Activated CD4-positive, alpha-beta T cell treated with anti-CD3 and anti-CD28 coated beads, Interleukin-2, amount 10 ng/mL, durations not matched to agents 7 days and 5 days (primary cell): ENCODE data around the gene FHIP2A. TPM values are rescaled to one million over a fixed set of nuclear protein-coding genes. Genes with fewer than 3 reads are reported as not detected.
"Not testable (repeated sequence)": the region's sequence is repeated elsewhere in the genome, so short reads cannot be mapped to it uniquely, and the experiment has no call there.

Source experiments
- CTCF ChIA-PET: fragments of 350-600 bp; sonication (Branson Sonifier 250); formaldehyde crosslinking; loops from one replicate; lab custom pipeline; 2021; ENCODE audit warnings: antibody characterized with exemption; lab: Charles Lee
- POLR2A ChIA-PET: fragments of 350-600 bp; sonication (Branson Sonifier 250); formaldehyde crosslinking; loops from one replicate; lab custom pipeline; 2021; ENCODE audit warnings: antibody characterized with exemption; lab: Charles Lee
- DNase-seq: peaks from one replicate; pipeline ENCODE4 v3.0.0-alpha.2; 2020
- H3K27ac Mint-ChIP-seq: one replicate; pipeline ENCODE4 v1.8.0; 2021; ENCODE audit warnings: mild to moderate bottlenecking, moderate library complexity, mixed read lengths
- H3K27me3 Mint-ChIP-seq: one replicate; pipeline ENCODE4 v1.8.0; 2021; ENCODE audit warnings: mixed read lengths
- H3K36me3 Mint-ChIP-seq: one replicate; pipeline ENCODE4 v1.8.0; 2021; ENCODE audit warnings: low read depth, mixed read lengths
- H3K4me1 Mint-ChIP-seq: one replicate; pipeline ENCODE4 v1.8.0; 2021; ENCODE audit warnings: mixed read lengths
- H3K4me3 Mint-ChIP-seq: one replicate; pipeline ENCODE4 v1.8.0; 2021; ENCODE audit warnings: mild to moderate bottlenecking, moderate library complexity, mixed read lengths
- H3K9me3 Mint-ChIP-seq: one replicate; pipeline ENCODE4 v1.8.0; 2021; ENCODE audit warnings: mixed read lengths
- total RNA-seq, 2 experiments: library from RNA; stranded (reverse); gene quantifications; one replicate each; pipeline ENCODE4 v1.2.3, GENCODE V29; 2021

The FHIP2A gene
- total RNA-seq, 2 experiments from 2014 or later: 23.3 to 34.2 TPM

- peaks cover 58% of the 10 kb centered on the region for H3K36me3 Mint-ChIP-seq
- POLR2A ChIA-PET: no interaction called here
- no peaks in the 10 kb centered on the region for H3K9me3 Mint-ChIP-seq
- CTCF ChIA-PET: no interaction called here
- no peaks in the 10 kb centered on the region for H3K27me3 Mint-ChIP-seq
- no peak for DNase-seq
- no peak overlapping the region for H3K4me3 Mint-ChIP-seq
- no peak overlapping the region for H3K27ac Mint-ChIP-seq
- H3K4me1 Mint-ChIP-seq: peaks cover 2% of the 10 kb centered on the region
Measured at GRCh38 chr10:114850126-114850525, 28.5 kb downstream of the FHIP2A start.

GRCh38 chr10:114851336-114851735 lies 29.8 kb downstream of the FHIP2A start:
- peaks cover 11% of the 10 kb centered on the region for H3K4me1 Mint-ChIP-seq
- H3K27ac Mint-ChIP-seq: no peak overlapping the region
- no peak overlapping the region for H3K4me3 Mint-ChIP-seq
- POLR2A ChIA-PET: no interaction called here
- CTCF ChIA-PET: no interaction called here
- no peak for DNase-seq
- H3K27me3 Mint-ChIP-seq: no peaks in the 10 kb centered on the region
- H3K9me3 Mint-ChIP-seq: no peaks in the 10 kb centered on the region
- peaks cover 63% of the 10 kb centered on the region for H3K36me3 Mint-ChIP-seq

- Mint-ChIP-seq H3K9me3 (no peaks in the 10 kb centered on the region), H3K27me3 (no peaks in the 10 kb centered on the region), H3K4me1 (peaks cover 18% of the 10 kb centered on the region), H3K4me3 (no peak overlapping the region), H3K27ac (no peak overlapping the region), H3K36me3 (peaks cover 61% of the 10 kb centered on the region)
- DNase-seq: no peak
- CTCF ChIA-PET: no interaction called here
- POLR2A ChIA-PET: no interaction called here
Measured at GRCh38 chr10:114852197-114852596, 30.6 kb downstream of the FHIP2A start.

GRCh38 chr10:114854906-114855305 lies 33.3 kb downstream of the FHIP2A start:
- H3K27ac Mint-ChIP-seq: no peak overlapping the region
- H3K4me3 Mint-ChIP-seq: no peak overlapping the region
- H3K27me3 Mint-ChIP-seq: no peaks in the 10 kb centered on the region
- ChIA-PET POLR2A (no interaction called here), CTCF (interaction anchor here (0.6 kb wide), 1 partner anchor 52 kb away, joined by 3 read pairs; no protein-coding TSS in a partner anchor)
- H3K9me3 Mint-ChIP-seq: no peaks in the 10 kb centered on the region
- peaks cover 55% of the 10 kb centered on the region for H3K36me3 Mint-ChIP-seq
- no peak for DNase-seq
- H3K4me1 Mint-ChIP-seq: peaks cover 21% of the 10 kb centered on the region

- no peak overlapping the region for H3K4me3 Mint-ChIP-seq
- DNase-seq: no peak
- CTCF ChIA-PET: interaction anchor here (0.8 kb wide), 1 partner anchor 19 kb away, joined by 3 read pairs; no protein-coding TSS in a partner anchor
- no peaks in the 10 kb centered on the region for H3K27me3 Mint-ChIP-seq
- H3K36me3 Mint-ChIP-seq: peaks cover 52% of the 10 kb centered on the region
- POLR2A ChIA-PET: no interaction called here
- H3K27ac Mint-ChIP-seq: peak overlapping the region; percentile 84
- peaks cover 21% of the 10 kb centered on the region for H3K4me1 Mint-ChIP-seq
- no peaks in the 10 kb centered on the region for H3K9me3 Mint-ChIP-seq
Measured at GRCh38 chr10:114855776-114856543, 34.4 kb downstream of the FHIP2A start.

GRCh38 chr10:114856544-114857287 lies 35.1 kb downstream of the FHIP2A start:
- no peak for DNase-seq
- CTCF ChIA-PET: interaction anchor here (0.6 to 0.7 kb wide), 3 partner anchors 12 to 285 kb away, joined by 3 to 4 read pairs (median 4); no protein-coding TSS in a partner anchor
- H3K9me3 Mint-ChIP-seq: no peaks in the 10 kb centered on the region
- peaks cover 53% of the 10 kb centered on the region for H3K36me3 Mint-ChIP-seq
- peaks cover 21% of the 10 kb centered on the region for H3K4me1 Mint-ChIP-seq
- POLR2A ChIA-PET: interaction anchor here (0.7 kb wide), 1 partner anchor 60 kb away, joined by 3 read pairs; no protein-coding TSS in a partner anchor
- peak overlapping the region; percentile 84 for H3K27ac Mint-ChIP-seq
- peak overlapping the region; percentile 31 for H3K4me3 Mint-ChIP-seq
- no peaks in the 10 kb centered on the region for H3K27me3 Mint-ChIP-seq

GRCh38 chr10:114857288-114857565 lies 35.6 kb downstream of the FHIP2A start:
- peak overlapping the region; percentile 31 for H3K4me3 Mint-ChIP-seq
- ChIA-PET POLR2A (interaction anchor here (0.7 kb wide), 1 partner anchor 61 kb away, joined by 3 read pairs; no protein-coding TSS in a partner anchor), CTCF (interaction anchor here (0.6 to 0.7 kb wide), 3 partner anchors 12 to 285 kb away, joined by 3 to 4 read pairs (median 4); no protein-coding TSS in a partner anchor)
- H3K27me3 Mint-ChIP-seq, DNase-seq, H3K9me3 Mint-ChIP-seq: not testable (repeated sequence)
- peak overlapping the region; percentile 84 for H3K27ac Mint-ChIP-seq
- peaks cover 21% of the 10 kb centered on the region for H3K4me1 Mint-ChIP-seq
- H3K36me3 Mint-ChIP-seq: peaks cover 48% of the 10 kb centered on the region

GRCh38 chr10:114857922-114858629 lies 36.5 kb downstream of the FHIP2A start:
- CTCF ChIA-PET: interaction anchor here (0.7 kb wide), 1 partner anchor 219 kb away, joined by 4 read pairs; no protein-coding TSS in a partner anchor
- H3K4me3 Mint-ChIP-seq: no peak overlapping the region
- DNase-seq: no peak
- peaks cover 42% of the 10 kb centered on the region for H3K36me3 Mint-ChIP-seq
- H3K27me3 Mint-ChIP-seq: no peaks in the 10 kb centered on the region
- POLR2A ChIA-PET: no interaction called here
- H3K27ac Mint-ChIP-seq: no peak overlapping the region
- H3K4me1 Mint-ChIP-seq: peaks cover 21% of the 10 kb centered on the region
- H3K9me3 Mint-ChIP-seq: no peaks in the 10 kb centered on the region

GRCh38 chr10:114859222-114859621 lies 37.6 kb downstream of the FHIP2A start:
- Mint-ChIP-seq H3K36me3 (peaks cover 42% of the 10 kb centered on the region), H3K27ac (peak overlapping the region; percentile 25), H3K9me3 (no peaks in the 10 kb centered on the region), H3K4me3 (no peak overlapping the region), H3K27me3 (no peaks in the 10 kb centered on the region), H3K4me1 (peaks cover 21% of the 10 kb centered on the region)
- no peak for DNase-seq
- CTCF ChIA-PET: no interaction called here
- POLR2A ChIA-PET: interaction anchor here (0.7 kb wide), 1 partner anchor 233 kb away, joined by 4 read pairs; no protein-coding TSS in a partner anchor

- no peaks in the 10 kb centered on the region for H3K27me3 Mint-ChIP-seq
- H3K4me3 Mint-ChIP-seq: no peak overlapping the region
- CTCF ChIA-PET: interaction anchor here (1.0 kb wide), 1 partner anchor 17 kb away, joined by 3 read pairs; no protein-coding TSS in a partner anchor
- POLR2A ChIA-PET: no interaction called here
- no peak overlapping the region for H3K27ac Mint-ChIP-seq
- H3K9me3 Mint-ChIP-seq: no peaks in the 10 kb centered on the region
- peaks cover 32% of the 10 kb centered on the region for H3K36me3 Mint-ChIP-seq
- peaks cover 4% of the 10 kb centered on the region for H3K4me1 Mint-ChIP-seq
- no peak for DNase-seq
Measured at GRCh38 chr10:114862456-114862855, 40.9 kb downstream of the FHIP2A start.

- no peak overlapping the region for H3K4me3 Mint-ChIP-seq
- peaks cover 15% of the 10 kb centered on the region for H3K36me3 Mint-ChIP-seq
- H3K9me3 Mint-ChIP-seq: no peaks in the 10 kb centered on the region
- no peak for DNase-seq
- no peak overlapping the region for H3K27ac Mint-ChIP-seq
- CTCF ChIA-PET: interaction anchor here (0.5 to 1.0 kb wide), 2 partner anchors 8 to 12 kb away, joined by 3 to 4 read pairs; no protein-coding TSS in a partner anchor
- POLR2A ChIA-PET: interaction anchor here (0.8 kb wide), 1 partner anchor 345 kb away, joined by 6 read pairs; no protein-coding TSS in a partner anchor
- no peaks in the 10 kb centered on the region for H3K27me3 Mint-ChIP-seq
- no peaks in the 10 kb centered on the region for H3K4me1 Mint-ChIP-seq
Measured at GRCh38 chr10:114867365-114867764, 45.8 kb downstream of the FHIP2A start.

- peaks cover 15% of the 10 kb centered on the region for H3K36me3 Mint-ChIP-seq
- ChIA-PET CTCF (interaction anchor here (1.4 kb wide), 1 partner anchor 10 kb away, joined by 8 read pairs; no protein-coding TSS in a partner anchor), POLR2A (no interaction called here)
- no peak overlapping the region for H3K4me3 Mint-ChIP-seq
- DNase-seq: no peak
- peaks cover 4% of the 10 kb centered on the region for H3K27me3 Mint-ChIP-seq
- H3K9me3 Mint-ChIP-seq: no peaks in the 10 kb centered on the region
- H3K4me1 Mint-ChIP-seq: no peaks in the 10 kb centered on the region
- no peak overlapping the region for H3K27ac Mint-ChIP-seq
Measured at GRCh38 chr10:114868870-114869519, 47.4 kb downstream of the FHIP2A start.
